Testis (tissue), 2 donors: Measurements from ENCODE around the gene KIF21B.

Experiments used
- CTCF ChIP-seq, 3 experiments: fragments of 450-650 bp in 2 of 3; fragments of 200-600 bp in 1 of 3; sonication (generic) in 1 of 3; IDR thresholded peaks; one replicate each; pipeline ENCODE4 v1.5.1; 2016 to 2019; ENCODE audit warnings: antibody characterized with exemption in 3 of 3, mild to moderate bottlenecking in 2 of 3, moderate library complexity in 1 of 3
- POLR2A ChIP-seq: fragments of 450-650 bp; IDR thresholded peaks from one replicate; pipeline ENCODE4 v1.6.1; 2017; ENCODE audit warnings: antibody characterized with exemption, mild to moderate bottlenecking, moderate library complexity

DNA sequence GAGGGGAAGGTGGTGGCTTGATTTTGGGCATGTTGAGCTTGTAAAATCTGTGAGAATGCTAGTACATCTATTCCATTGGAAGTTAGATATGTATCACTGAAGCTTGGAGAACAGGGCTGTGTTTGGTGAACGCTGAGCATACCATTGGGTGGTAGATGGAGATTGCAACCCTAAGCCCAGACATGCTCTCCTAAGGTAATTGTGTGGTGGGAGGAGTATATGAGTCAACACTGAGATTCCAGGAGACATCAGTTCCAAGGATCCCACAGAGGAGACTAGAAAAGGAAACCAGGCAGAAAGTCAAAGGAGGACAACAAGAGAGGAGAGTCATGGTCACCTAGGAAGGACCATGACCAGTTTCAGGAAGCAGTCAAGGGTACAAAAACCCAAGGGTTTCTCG is 60.4 kb downstream of the KIF21B start:
- TF ChIP-seq CTCF (IDR thresholded peaks at IDR 0.05) (no peak), POLR2A (no peak)
